Gastroesophageal sphincter (tissue), 3 donors: ENCODE data around the gene FAM13C.

Experiments used
- CTCF ChIP-seq, 4 experiments: fragments of 200-600 bp in 2 of 4; fragments of 450-650 bp in 2 of 4; sonication (generic) in 1 of 4; IDR thresholded peaks; one replicate each; pipeline ENCODE4 v1.5.1; 2017 to 2019; ENCODE audit warnings: antibody characterized with exemption in 4 of 4, mild to moderate bottlenecking in 2 of 4, moderate library complexity in 2 of 4
- POLR2A ChIP-seq, 2 donors: fragments of 450-650 bp; IDR thresholded peaks; one replicate each; pipeline ENCODE4 v1.6.1; 2017; ENCODE audit warnings: antibody characterized with exemption in 2 of 2, mild to moderate bottlenecking in 2 of 2, moderate library complexity in 1 of 2

GRCh38 chr10:59384761-59385160 lies 22.4 kb upstream of the FAM13C start:
- TF ChIP-seq CTCF (IDR thresholded peaks at IDR 0.05) (no peak), POLR2A (IDR thresholded peaks at IDR 0.05) (no peak)
